ENCODE measurements around the gene CYREN. TPM values are rescaled to one million over a fixed set of nuclear protein-coding genes. Genes with fewer than 3 reads are reported as not detected.

The CYREN gene
- total RNA-seq, 1 experiment from 2014 or later: 39.6 TPM

- CTCF ChIA-PET: no interaction called here
- no peaks in the 10 kb centered on the region for H3K9me3 ChIP-seq (ENCODE audit: low read depth, low read length, poor library complexity, severe bottlenecking)
- POLR2A ChIA-PET (ENCODE audit: low non-redundant PET): no interaction called here
- no peak overlapping the region for H3K4me3 ChIP-seq (ENCODE audit: low read depth, low read length, poor library complexity, severe bottlenecking)
- H3K27me3 ChIP-seq (replicated peaks; ENCODE audit: insufficient read depth, low read depth, low read length, poor library complexity): no peaks in the 10 kb centered on the region
- no peaks in the 10 kb centered on the region for H3K36me3 ChIP-seq (ENCODE audit: insufficient read depth, low read length, poor library complexity, severe bottlenecking)
- no TSS peak for BruUV-seq (replicated peaks)
- no peaks in the 10 kb centered on the region for H3K4me1 ChIP-seq (ENCODE audit: insufficient read depth, low read length, poor library complexity, severe bottlenecking)
- TF ChIP-seq EZH2 (IDR thresholded peaks at IDR 0.05; ENCODE audit: borderline replicate concordance, low read depth, low read length, poor library complexity, severe bottlenecking) (no peak), CTCF (conservative IDR thresholded peaks at IDR 0.05; ENCODE audit: low read depth, low read length) (no peak)
- intact Hi-C loops (cut with micrococcal nuclease; ENCODE audit: unreplicated experiment): no loop called here
- no peak for DNase-seq (ENCODE audit: low spot score)
- no peak overlapping the region for H3K27ac ChIP-seq (ENCODE audit: low read depth, low read length, poor library complexity, severe bottlenecking)
These were observed 20.2 kb upstream of the CYREN start for GRCh38 chr7:135190703-135191102.

DNA sequence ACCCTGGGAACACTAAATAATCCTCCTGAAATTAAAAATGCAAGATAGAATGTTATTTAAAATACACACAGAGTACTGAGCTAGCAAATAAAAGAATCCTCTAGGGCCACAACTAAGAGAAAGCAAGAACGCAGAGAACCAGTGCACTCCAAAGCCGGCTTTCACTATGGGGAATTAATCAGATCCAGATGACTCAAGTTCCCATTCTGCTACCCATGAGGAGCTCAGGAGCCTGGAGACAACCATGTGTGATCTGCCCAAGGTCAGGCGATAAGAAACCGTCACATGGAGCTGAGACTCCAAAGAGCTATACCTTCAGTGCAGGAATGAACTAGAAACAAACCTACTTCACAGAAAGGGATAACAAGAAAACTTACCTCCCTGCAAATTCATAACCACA, 19.5 kb upstream of the CYREN start:
- intact Hi-C loops (cut with micrococcal nuclease; ENCODE audit: unreplicated experiment): no loop called here
- TF ChIP-seq EZH2 (IDR thresholded peaks at IDR 0.05; ENCODE audit: borderline replicate concordance, low read depth, low read length, poor library complexity, severe bottlenecking) (no peak), CTCF (conservative IDR thresholded peaks at IDR 0.05; ENCODE audit: low read depth, low read length) (no peak)
- H3K4me1 ChIP-seq (ENCODE audit: insufficient read depth, low read length, poor library complexity, severe bottlenecking): no peaks in the 10 kb centered on the region
- ChIA-PET CTCF (no interaction called here), POLR2A (ENCODE audit: low non-redundant PET) (no interaction called here)
- DNase-seq (ENCODE audit: low spot score): no peak
- BruUV-seq (replicated peaks): no TSS peak
- no peaks in the 10 kb centered on the region for H3K27me3 ChIP-seq (replicated peaks; ENCODE audit: insufficient read depth, low read depth, low read length, poor library complexity)
- H3K27ac ChIP-seq (ENCODE audit: low read depth, low read length, poor library complexity, severe bottlenecking): no peak overlapping the region
- no peaks in the 10 kb centered on the region for H3K9me3 ChIP-seq (ENCODE audit: low read depth, low read length, poor library complexity, severe bottlenecking)
- no peaks in the 10 kb centered on the region for H3K36me3 ChIP-seq (ENCODE audit: insufficient read depth, low read length, poor library complexity, severe bottlenecking)
- H3K4me3 ChIP-seq (ENCODE audit: low read depth, low read length, poor library complexity, severe bottlenecking): no peak overlapping the region

DNA sequence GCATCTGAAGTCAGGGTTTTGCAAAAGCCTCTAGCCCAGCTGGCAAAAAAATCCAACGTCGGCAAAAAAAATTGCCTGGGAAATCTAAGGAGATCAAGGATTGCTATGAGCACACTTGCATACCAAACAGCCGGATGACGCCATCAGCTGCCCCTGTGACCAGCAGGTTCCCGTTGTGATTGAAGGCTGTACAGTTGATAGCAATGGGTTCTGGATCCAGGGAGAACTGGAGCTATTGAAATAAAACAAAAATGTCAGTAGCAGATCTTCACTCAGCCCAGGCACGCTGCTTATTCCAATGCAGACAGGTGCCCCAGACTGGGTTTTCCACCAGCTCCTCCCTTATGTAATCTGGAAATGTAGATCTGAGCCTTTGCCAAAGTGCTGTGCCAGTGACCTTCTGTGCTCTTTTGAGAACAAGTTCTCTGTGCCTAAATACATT, 18.7 kb upstream of the CYREN start:
- intact Hi-C loops (cut with micrococcal nuclease; ENCODE audit: unreplicated experiment): no loop called here
- Histone ChIP-seq H3K9me3 (ENCODE audit: low read depth, low read length, poor library complexity, severe bottlenecking) (no peaks in the 10 kb centered on the region), H3K27me3 (replicated peaks; ENCODE audit: insufficient read depth, low read depth, low read length, poor library complexity) (no peaks in the 10 kb centered on the region), H3K4me3 (ENCODE audit: low read depth, low read length, poor library complexity, severe bottlenecking) (no peak overlapping the region), H3K27ac (ENCODE audit: low read depth, low read length, poor library complexity, severe bottlenecking) (no peak overlapping the region), H3K4me1 (ENCODE audit: insufficient read depth, low read length, poor library complexity, severe bottlenecking) (no peaks in the 10 kb centered on the region), H3K36me3 (ENCODE audit: insufficient read depth, low read length, poor library complexity, severe bottlenecking) (no peaks in the 10 kb centered on the region)
- CTCF ChIA-PET: no interaction called here
- no TSS peak for BruUV-seq (replicated peaks)
- no peak for TF ChIP-seq EZH2 (IDR thresholded peaks at IDR 0.05; ENCODE audit: borderline replicate concordance, low read depth, low read length, poor library complexity, severe bottlenecking)
- TF ChIP-seq CTCF (conservative IDR thresholded peaks at IDR 0.05; ENCODE audit: low read depth, low read length): no peak
- DNase-seq (ENCODE audit: low spot score): no peak
- POLR2A ChIA-PET (ENCODE audit: low non-redundant PET): no interaction called here
